Ovary (tissue), 9 donors: ENCODE data around the gene CACNA1C. TPM values are rescaled to one million over a fixed set of nuclear protein-coding genes. Genes with fewer than 3 reads are reported as not detected.

ENCODE experiments used
- DNase-seq, 5 donors: peaks; one replicate each; pipeline ENCODE4 v3.0.0-alpha.2; 2019 to 2020
- H3K27ac ChIP-seq, 2 donors: fragments of 200-600 bp; one replicate each; pipeline versions ENCODE4 v1.5.1 to v1.8.0; 2019 to 2022
- H3K27me3 ChIP-seq: fragments of 200-600 bp; one replicate; pipeline ENCODE4 v1.8.0; 2022
- H3K36me3 ChIP-seq: fragments of 200-600 bp; sonication (generic); one replicate; pipeline ENCODE4 v1.5.1; 2019
- H3K4me1 ChIP-seq: one replicate; pipeline ENCODE4 v1.8.1; 2013; ENCODE audit warnings: mild to moderate bottlenecking, moderate library complexity; ENCODE audit not compliant: insufficient read depth
- H3K4me3 ChIP-seq: fragments of 200-600 bp; sonication (generic); one replicate; pipeline ENCODE4 v1.5.1; 2017
- H3K9me3 ChIP-seq, 2 donors: fragments of 200-600 bp in 1 of 2; sonication (generic) in 1 of 2; one replicate each; pipeline versions ENCODE4 v1.5.1 to v1.8.1; 2013 to 2019; ENCODE audit warnings: mild to moderate bottlenecking in 1 of 2, moderate library complexity in 1 of 2
- EP300 ChIP-seq: sonication (generic); formaldehyde crosslinking; IDR thresholded peaks from one replicate; pipeline ENCODE4 v1.6.1; 2017; ENCODE audit warnings: antibody characterized with exemption
- POLR2A ChIP-seq: fragments of 450-650 bp; IDR thresholded peaks from one replicate; pipeline ENCODE4 v1.6.1; 2017; ENCODE audit warnings: antibody characterized with exemption, mild to moderate bottlenecking, moderate library complexity
- WGBS, 3 donors: extraction: QIAGEN DNeasy Blood & Tissue Kit in 1 of 3; methylation state at CpG; one replicate each; pipeline versions ENCODE4 v1.1.5 to v1.1.7; 2013 to 2017; 5-methylcytosine and 5-hydroxymethylcytosine counted together
- intact Hi-C, 4 donors: fragments of 100-400 bp; cut with DNase I; formaldehyde crosslinking; loops; one replicate each; pipeline versions ENCODE4 v1.11.0 to v1.15.1; 2022 to 2023
- polyA plus RNA-seq, 2 donors: library from polyadenylated mRNA; stranded (reverse); fragments of 200-250 nt in 1 of 2; fragments of 350-450 nt in 1 of 2; fragmentation: Illumina TruSeq in 1 of 2; extraction: RNeasy Lipid Tissue Mini Kit (QIAGEN cat#74804) in 1 of 2; gene quantifications; one replicate each; pipeline ENCODE4 v1.2.3, GENCODE V29; 2013 to 2014
- total RNA-seq, 7 donors: library from RNA; depleted of rRNA in 2 of 7; stranded (reverse); fragments of >200 nt in 2 of 7; fragmentation: NEBNext Ultra II Directional in 3 of 7; extraction: Animal tissue kit (Norgen Biotek cat#: 25700) in 3 of 7; gene quantifications; one replicate each; pipeline versions ENCODE4 v1.1.0 to v1.2.4, GENCODE V29; 2016 to 2023
- TF ChIP-seq, protein P1 (sequence below), 3 donors: fragments of 450-650 bp in 2 of 3; fragments of 200-600 bp in 1 of 3; IDR thresholded peaks; one replicate each; pipeline versions ENCODE4 v1.5.1 to v1.8.0; 2016 to 2022; ENCODE audit warnings: antibody characterized with exemption in 3 of 3, mild to moderate bottlenecking in 1 of 3
- donor health status: DM: no; HTN: no; CAD: no; lungs with moderate emphysema.
- donor health status: DM: no; HTN: no; CAD: no.
- donor health status: Bipolar disorder and iron deficiency.
- donor health status: DM: yes; HTN: yes; CAD: no.
- donor health status: DM: no; HTN: no; CAD: no.
- donor health status: DM: yes; HTN: yes; CAD: no.

Gene CACNA1C
- total and polyA plus RNA-seq, 9 donors, result 2.2 to 8.3 (median 3.7) TPM

DNA sequence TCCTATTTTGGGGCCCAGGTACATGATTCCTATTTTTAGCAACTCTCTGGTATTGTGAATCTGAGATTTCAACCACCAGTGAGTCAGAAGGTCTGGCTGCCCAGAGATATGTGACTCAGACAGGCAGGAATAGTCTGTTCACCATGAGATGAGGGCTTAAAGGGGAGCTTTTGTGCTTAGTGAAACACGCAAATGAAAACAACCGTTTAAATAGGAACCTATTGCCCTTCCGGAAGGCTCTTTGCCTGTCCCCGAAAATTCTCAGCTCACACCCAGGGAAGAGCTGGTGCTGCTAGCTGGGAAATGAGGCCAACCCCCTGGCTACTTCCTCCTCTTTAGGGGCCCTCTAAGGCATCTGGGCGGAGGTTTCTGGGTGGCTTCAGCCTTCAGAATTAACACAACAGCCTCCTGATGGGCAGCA, 283.6 kb downstream of the CACNA1C start:
- TF ChIP-seq POLR2A (no peak), EP300 (no peak)
- TF ChIP-seq, protein P1, sequence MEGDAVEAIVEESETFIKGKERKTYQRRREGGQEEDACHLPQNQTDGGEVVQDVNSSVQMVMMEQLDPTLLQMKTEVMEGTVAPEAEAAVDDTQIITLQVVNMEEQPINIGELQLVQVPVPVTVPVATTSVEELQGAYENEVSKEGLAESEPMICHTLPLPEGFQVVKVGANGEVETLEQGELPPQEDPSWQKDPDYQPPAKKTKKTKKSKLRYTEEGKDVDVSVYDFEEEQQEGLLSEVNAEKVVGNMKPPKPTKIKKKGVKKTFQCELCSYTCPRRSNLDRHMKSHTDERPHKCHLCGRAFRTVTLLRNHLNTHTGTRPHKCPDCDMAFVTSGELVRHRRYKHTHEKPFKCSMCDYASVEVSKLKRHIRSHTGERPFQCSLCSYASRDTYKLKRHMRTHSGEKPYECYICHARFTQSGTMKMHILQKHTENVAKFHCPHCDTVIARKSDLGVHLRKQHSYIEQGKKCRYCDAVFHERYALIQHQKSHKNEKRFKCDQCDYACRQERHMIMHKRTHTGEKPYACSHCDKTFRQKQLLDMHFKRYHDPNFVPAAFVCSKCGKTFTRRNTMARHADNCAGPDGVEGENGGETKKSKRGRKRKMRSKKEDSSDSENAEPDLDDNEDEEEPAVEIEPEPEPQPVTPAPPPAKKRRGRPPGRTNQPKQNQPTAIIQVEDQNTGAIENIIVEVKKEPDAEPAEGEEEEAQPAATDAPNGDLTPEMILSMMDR (IDR thresholded peaks at IDR 0.05), result no peak
- H3K4me1 ChIP-seq, result no peaks in the 10 kb centered on the region
- DNase-seq, result no peak

DNA sequence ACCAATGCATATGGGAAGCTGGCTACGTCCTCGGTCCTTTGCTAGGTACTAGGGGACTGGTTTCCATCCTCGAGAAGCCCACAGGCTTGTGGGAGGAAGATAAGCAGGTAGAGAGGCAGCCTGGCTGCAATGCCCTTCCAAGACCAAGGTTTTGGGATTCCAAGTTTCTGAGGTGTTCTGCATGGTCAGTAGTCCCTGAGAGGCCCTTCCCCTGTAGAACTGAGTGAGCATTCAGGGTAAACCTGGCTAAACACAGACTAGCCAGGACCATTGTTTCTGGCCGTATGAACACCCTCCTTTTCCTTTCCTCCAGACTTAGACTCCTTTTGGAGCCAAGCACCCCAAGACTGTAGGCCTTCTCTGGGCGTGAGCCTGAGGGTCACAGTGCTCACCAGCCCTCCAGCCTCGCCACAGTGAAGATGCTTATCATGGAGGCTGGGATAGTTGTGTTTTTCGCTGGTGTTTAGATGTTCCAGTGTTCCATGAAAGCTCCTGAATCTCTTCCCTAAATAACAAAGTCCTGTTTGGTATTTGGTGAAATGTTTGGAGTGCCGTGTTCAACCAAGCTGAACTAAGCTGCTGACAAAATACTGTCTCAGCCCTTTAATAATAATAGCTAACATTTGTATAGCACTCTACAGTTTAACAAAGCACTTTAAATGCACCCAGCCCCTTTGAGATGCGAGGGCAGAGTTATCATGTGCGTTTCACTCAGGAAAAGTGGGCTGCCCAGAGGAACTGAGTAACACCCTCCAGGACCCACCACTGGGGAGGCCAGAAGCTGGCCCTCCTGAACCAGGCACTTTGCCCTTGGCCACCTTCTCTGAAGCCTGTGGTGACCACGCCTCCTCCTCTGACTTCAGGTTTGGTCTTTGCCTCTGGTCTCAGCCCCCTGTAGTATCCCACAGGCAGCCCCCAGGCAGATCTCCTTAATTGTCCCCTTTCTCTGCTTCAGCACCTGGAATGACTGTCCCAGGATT, 284.5 kb downstream of the CACNA1C start:
- 93 to 96% (median 95%) methylated on average over 11 of the region's 11 CpGs for WGBS, 3 donors
- Histone ChIP-seq H3K27me3 (no peaks in the 10 kb centered on the region), H3K27ac (no peak overlapping the region), H3K4me1 (no peaks in the 10 kb centered on the region), H3K4me3 (no peak overlapping the region), H3K36me3 (no peaks in the 10 kb centered on the region), H3K9me3 (no peaks in the 10 kb centered on the region)
- intact Hi-C loops, result loop anchor here in 1 of 4 donors (2.0 kb wide), 1 partner anchor 73 kb away; no protein-coding TSS in a partner anchor
- TF ChIP-seq, protein P1 (IDR thresholded peaks at IDR 0.05), result no peak
- TF ChIP-seq EP300 (no peak), POLR2A (no peak)
- no peak for DNase-seq

More for the DNA sequence above, 283.6 kb downstream of the CACNA1C start:
- WGBS, 3 donors, result 51 to 71% (median 57%) methylated on average over 5 of the region's 5 CpGs
- Histone ChIP-seq H3K9me3 (no peaks in the 10 kb centered on the region), H3K27ac (peak overlapping the region in 1 of 2 donors; percentile 23), H3K27me3 (no peaks in the 10 kb centered on the region), H3K36me3 (no peaks in the 10 kb centered on the region), H3K4me3 (no peak overlapping the region)
- intact Hi-C loops, result loop anchor here in 1 of 4 donors (2.0 kb wide), 1 partner anchor 72 kb away; no protein-coding TSS in a partner anchor

DNA sequence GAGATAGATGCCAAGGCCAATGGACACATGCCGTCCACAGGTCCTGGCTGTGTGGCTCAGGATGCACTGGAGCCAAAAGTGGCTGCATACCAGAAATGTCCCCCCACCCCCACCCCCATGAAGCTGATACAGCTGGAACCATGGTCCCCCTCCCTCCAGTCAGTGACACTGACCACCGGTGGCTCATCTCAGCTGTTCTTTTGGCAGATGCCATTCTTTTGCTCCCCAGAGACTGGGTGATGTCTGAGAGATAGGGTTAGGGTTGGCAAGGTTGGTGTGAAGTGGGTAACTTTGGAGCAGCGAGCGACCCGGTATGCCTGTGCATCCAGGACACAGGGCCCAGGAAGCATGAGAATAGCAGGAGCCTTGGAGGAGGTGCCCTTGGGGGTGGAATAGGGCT, 285.6 kb downstream of the CACNA1C start:
- Histone ChIP-seq H3K27me3 (no peaks in the 10 kb centered on the region), H3K27ac (no peak overlapping the region), H3K4me1 (no peaks in the 10 kb centered on the region), H3K4me3 (no peak overlapping the region), H3K36me3 (no peaks in the 10 kb centered on the region), H3K9me3 (no peaks in the 10 kb centered on the region)
- DNase-seq, result no peak
- TF ChIP-seq, protein P1 (IDR thresholded peaks at IDR 0.05), result no peak
- TF ChIP-seq EP300 (no peak), POLR2A (no peak)
- 90 to 93% (median 93%) methylated on average over 5 of the region's 5 CpGs for WGBS, 3 donors
- intact Hi-C loops, result no loop called here

DNA sequence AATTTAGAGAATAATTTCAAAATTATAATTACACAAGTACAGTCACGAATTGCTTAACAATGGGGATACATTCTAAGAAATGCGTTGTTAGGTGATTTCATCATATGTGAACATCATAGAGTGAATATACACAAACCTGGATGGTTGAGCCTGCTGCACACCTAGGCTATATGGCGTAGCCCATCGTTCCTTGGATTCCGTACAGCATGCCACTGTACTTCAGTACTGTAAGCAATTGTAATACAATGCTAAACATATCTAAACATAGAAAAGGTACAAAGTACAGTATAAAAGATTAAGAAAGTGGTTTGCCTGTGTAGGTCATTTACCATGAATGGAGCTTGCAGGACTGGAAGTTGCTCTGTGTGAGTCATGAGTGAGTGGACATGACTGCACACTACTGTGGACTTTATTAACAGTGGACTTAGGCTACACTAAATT, 286.2 kb downstream of the CACNA1C start:
- no peak overlapping the region for H3K4me3 ChIP-seq
- H3K9me3 ChIP-seq, result no peaks in the 10 kb centered on the region
- 94 to 96% (median 95%) methylated on average over 5 of the region's 5 CpGs for WGBS, 3 donors
- no peaks in the 10 kb centered on the region for H3K36me3 ChIP-seq
- DNase-seq, result no peak
- H3K27me3 ChIP-seq, result no peaks in the 10 kb centered on the region
- intact Hi-C loops, result no loop called here
- H3K4me1 ChIP-seq, result no peaks in the 10 kb centered on the region
- TF ChIP-seq, protein P1 (IDR thresholded peaks at IDR 0.05), result no peak
- no peak for TF ChIP-seq POLR2A
- no peak for TF ChIP-seq EP300
- no peak overlapping the region for H3K27ac ChIP-seq
